Activated CD8-positive, alpha-beta memory T cell treated with anti-CD3 and anti-CD28 coated beads, Interleukin-2, amount 50 U/mL, for 24 hours (primary cell): Measurements from ENCODE around the gene PLCL2.

Experiments
- DNase-seq: peaks from one replicate; pipeline ENCODE4 v3.0.0-alpha.2; 2020; ENCODE audit errors: extremely low read depth

PLCL2 gene

GRCh38 chr3:17044855-17045254 is 160.1 kb downstream of the PLCL2 start:
- no peak for DNase-seq

- DNase-seq, result no peak
Measured at GRCh38 chr3:17045705-17046104, 160.9 kb downstream of the PLCL2 start.

GRCh38 chr3:17046623-17047022 is 161.9 kb downstream of the PLCL2 start:
- no peak for DNase-seq

- no peak for DNase-seq
Measured at GRCh38 chr3:17047162-17047561, 162.4 kb downstream of the PLCL2 start.

- DNase-seq, result no peak
Measured at GRCh38 chr3:17047894-17048293, 163.1 kb downstream of the PLCL2 start.

- DNase-seq, result no peak
Measured at GRCh38 chr3:17050071-17050470, 165.3 kb downstream of the PLCL2 start.

GRCh38 chr3:17050506-17050905 is 165.8 kb downstream of the PLCL2 start:
- no peak for DNase-seq

GRCh38 chr3:17052363-17052762 is 167.6 kb downstream of the PLCL2 start:
- DNase-seq, result no peak

GRCh38 chr3:17054301-17054981 is 169.7 kb downstream of the PLCL2 start:
- DNase-seq, result no peak

- DNase-seq, result no peak
Measured at GRCh38 chr3:17054982-17055343, 170.2 kb downstream of the PLCL2 start.

- DNase-seq, result no peak
Measured at GRCh38 chr3:17055374-17056276, 170.9 kb downstream of the PLCL2 start.

GRCh38 chr3:17057321-17057720 is 172.6 kb downstream of the PLCL2 start:
- no peak for DNase-seq

GRCh38 chr3:17059989-17060550 is 175.3 kb downstream of the PLCL2 start:
- no peak for DNase-seq

- no peak for DNase-seq
Measured at GRCh38 chr3:17061005-17061404, 176.2 kb downstream of the PLCL2 start.

- DNase-seq, result no peak
Measured at GRCh38 chr3:17062736-17063135, 178.0 kb downstream of the PLCL2 start.

GRCh38 chr3:17063596-17063995 is 178.8 kb downstream of the PLCL2 start:
- DNase-seq, result no peak

- DNase-seq, result no peak
Measured at GRCh38 chr3:17065315-17065714, 180.6 kb downstream of the PLCL2 start.

GRCh38 chr3:17065881-17066280 is 181.1 kb downstream of the PLCL2 start:
- DNase-seq, result no peak

GRCh38 chr3:17069754-17070153 is 185.0 kb downstream of the PLCL2 start:
- DNase-seq, result no peak

- no peak for DNase-seq
Measured at GRCh38 chr3:17070161-17070959, 185.6 kb downstream of the PLCL2 start.

GRCh38 chr3:17074559-17074958 is 189.8 kb downstream of the PLCL2 start:
- no peak for DNase-seq

GRCh38 chr3:17075358-17075757 is 190.6 kb downstream of the PLCL2 start:
- DNase-seq, result no peak
